HEK293 (cell line): ENCODE results near the gene NANOS3.
"Not testable (repeated sequence)": the region's sequence is repeated elsewhere in the genome, so short reads cannot be mapped to it uniquely, and the experiment has no call there.

ENCODE experiments used
- MZF1 ChIP-seq: fragments of 450-650 bp; formaldehyde crosslinking; IDR thresholded peaks from 2 replicates; pipeline ENCODE4 v1.5.1; 2017; ENCODE audit warnings: missing biosample characterization, missing genetic modification characterization, borderline replicate concordance
- ZNF426 ChIP-seq: fragments of 450-650 bp; formaldehyde crosslinking; IDR thresholded peaks from 2 replicates; pipeline ENCODE4 v1.5.1; 2017; ENCODE audit warnings: missing biosample characterization, missing genetic modification characterization, mild to moderate bottlenecking, inconsistent platforms, moderate library complexity

- TF ChIP-seq ZNF426, MZF1 (tag by site-specific recombination): not testable (repeated sequence)
Observed at GRCh38 chr19:13922118-13922517, 45.2 kb downstream of the NANOS3 start.
